HepG2 (cell line): ENCODE results near the gene TIMM10. TPM values are rescaled to one million over a fixed set of nuclear protein-coding genes. Genes with fewer than 3 reads are reported as not detected.

Source experiments
- IKZF4 ChIP-seq: sonication (generic); formaldehyde crosslinking; IDR thresholded peaks from 2 replicates; pipeline ENCODE4 v1.5.1; 2020; ENCODE audit warnings: borderline replicate concordance, mild to moderate bottlenecking, low read depth, missing genetic modification reagents; ENCODE audit errors: not compliant biosample characterization
- NONO ChIP-seq, 2 experiments: fragments of 450-650 bp in 1 of 2; sonication (generic) in 1 of 2; formaldehyde crosslinking in 1 of 2; IDR thresholded peaks in 1 of 2; conservative IDR thresholded peaks in 1 of 2; 2 replicates each; pipeline versions ENCODE4 v1.6.1 to v1.8.0; 2017 to 2022; ENCODE audit warnings: mild to moderate bottlenecking in 1 of 2, missing genetic modification reagents in 1 of 2, moderate library complexity in 1 of 2
- TOE1 ChIP-seq: sonication (generic); formaldehyde crosslinking; IDR thresholded peaks from 2 replicates; pipeline ENCODE4 v1.4.0; 2020; ENCODE audit warnings: mild to moderate bottlenecking, missing genetic modification reagents
- ZBTB38 ChIP-seq: sonication (generic); formaldehyde crosslinking; IDR thresholded peaks from 2 replicates; pipeline ENCODE4 v1.5.1; 2020; ENCODE audit warnings: mild to moderate bottlenecking, missing genetic modification reagents
- polyA plus RNA-seq, 8 experiments: library from polyadenylated mRNA; depleted of rRNA in 3 of 8; stranded (reverse) in 7 of 8; unstranded in 1 of 8; fragments of >200 nt; fragmentation: Illumina TruSeq in 4 of 8; extraction: Trizol in 4 of 8; gene quantifications; 2 replicates each; pipeline versions ENCODE4 v1.2.1 to v1.2.3, GENCODE V29; 2011 to 2016; ENCODE audit warnings: low read depth in 4 of 8, missing spikeins in 1 of 8, mixed read lengths in 1 of 8; ENCODE audit not compliant: insufficient read depth in 1 of 8
- total RNA-seq, 5 experiments: library from RNA; depleted of rRNA; stranded (reverse); fragments of >200 nt; fragmentation: Illumina TruSeq; extraction: Trizol; gene quantifications; 2 replicates each; pipeline ENCODE4 v1.2.3, GENCODE V29; 2016; ENCODE audit warnings: low read depth in 1 of 5
- TF ChIP-seq, protein P1 (sequence below): sonication (generic); formaldehyde crosslinking; IDR thresholded peaks from 2 replicates; pipeline ENCODE4 v1.4.0; 2020; ENCODE audit warnings: missing genetic modification reagents
- TF ChIP-seq, protein P2 (sequence below): sonication (generic); formaldehyde crosslinking; IDR thresholded peaks from 2 replicates; pipeline ENCODE4 v1.9.0; 2022; ENCODE audit warnings: low read depth, missing genetic modification reagents
- TF ChIP-seq, protein P3 (sequence below): IDR thresholded peaks from 2 replicates; pipeline ENCODE4 v1.6.1; 2016; ENCODE audit warnings: low read depth, missing genetic modification reagents, missing compliant biosample characterization

TIMM10 gene
- total and polyA plus RNA-seq, 2 of the 13 experiments (the other 11 are each of a cell fraction or from before 2014, with no cell fraction given), result 67.8 to 82.2 TPM

DNA sequence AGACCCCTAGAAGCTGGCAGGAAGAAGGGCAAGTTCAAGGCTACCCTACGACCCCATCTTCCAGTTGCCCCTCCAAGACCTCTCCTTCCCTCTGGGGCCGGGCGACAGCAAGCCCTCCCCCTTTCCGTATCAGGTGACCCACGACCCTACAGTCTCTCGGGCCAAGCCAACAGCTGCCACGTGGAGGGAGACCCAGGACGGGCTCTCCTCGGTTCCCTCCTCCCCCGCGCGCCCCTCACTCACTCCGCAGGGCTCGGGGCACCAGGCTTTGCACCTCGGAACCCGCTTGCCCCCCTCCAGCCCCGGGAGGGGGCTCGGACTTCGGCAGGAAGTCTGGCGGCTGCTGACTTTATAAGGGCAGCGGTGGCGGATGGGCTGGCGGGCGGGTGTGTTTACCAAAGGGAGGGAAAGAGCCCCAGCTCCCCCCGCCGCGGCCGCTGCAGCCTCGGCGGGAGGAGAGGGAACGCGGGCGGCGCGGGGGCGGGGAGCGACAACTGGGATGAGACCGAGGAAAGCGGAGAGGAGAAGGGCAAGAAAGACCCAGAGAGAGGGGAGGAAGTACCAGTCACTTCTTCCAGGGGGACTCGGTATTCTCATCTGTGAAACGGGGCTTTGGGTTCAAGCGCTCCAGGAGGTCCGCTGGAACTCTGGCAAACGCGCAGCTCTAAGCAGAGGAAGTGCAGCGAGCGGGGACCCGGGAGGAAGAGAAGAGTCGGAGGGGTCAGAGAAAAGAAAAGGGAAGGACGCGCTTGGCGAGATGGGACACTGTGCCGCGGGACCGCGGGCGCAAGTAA is 15.8 kb downstream of the TIMM10 start (continued):
- TF ChIP-seq, protein P1, sequence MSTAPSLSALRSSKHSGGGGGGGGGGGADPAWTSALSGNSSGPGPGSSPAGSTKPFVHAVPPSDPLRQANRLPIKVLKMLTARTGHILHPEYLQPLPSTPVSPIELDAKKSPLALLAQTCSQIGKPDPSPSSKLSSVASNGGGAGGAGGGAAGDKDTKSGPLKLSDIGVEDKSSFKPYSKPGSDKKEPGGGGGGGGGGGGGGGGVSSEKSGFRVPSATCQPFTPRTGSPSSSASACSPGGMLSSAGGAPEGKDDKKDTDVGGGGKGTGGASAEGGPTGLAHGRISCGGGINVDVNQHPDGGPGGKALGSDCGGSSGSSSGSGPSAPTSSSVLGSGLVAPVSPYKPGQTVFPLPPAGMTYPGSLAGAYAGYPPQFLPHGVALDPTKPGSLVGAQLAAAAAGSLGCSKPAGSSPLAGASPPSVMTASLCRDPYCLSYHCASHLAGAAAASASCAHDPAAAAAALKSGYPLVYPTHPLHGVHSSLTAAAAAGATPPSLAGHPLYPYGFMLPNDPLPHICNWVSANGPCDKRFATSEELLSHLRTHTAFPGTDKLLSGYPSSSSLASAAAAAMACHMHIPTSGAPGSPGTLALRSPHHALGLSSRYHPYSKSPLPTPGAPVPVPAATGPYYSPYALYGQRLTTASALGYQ, result no peak; the same call in 1 of the 2 replicates
- TF ChIP-seq, protein P2, sequence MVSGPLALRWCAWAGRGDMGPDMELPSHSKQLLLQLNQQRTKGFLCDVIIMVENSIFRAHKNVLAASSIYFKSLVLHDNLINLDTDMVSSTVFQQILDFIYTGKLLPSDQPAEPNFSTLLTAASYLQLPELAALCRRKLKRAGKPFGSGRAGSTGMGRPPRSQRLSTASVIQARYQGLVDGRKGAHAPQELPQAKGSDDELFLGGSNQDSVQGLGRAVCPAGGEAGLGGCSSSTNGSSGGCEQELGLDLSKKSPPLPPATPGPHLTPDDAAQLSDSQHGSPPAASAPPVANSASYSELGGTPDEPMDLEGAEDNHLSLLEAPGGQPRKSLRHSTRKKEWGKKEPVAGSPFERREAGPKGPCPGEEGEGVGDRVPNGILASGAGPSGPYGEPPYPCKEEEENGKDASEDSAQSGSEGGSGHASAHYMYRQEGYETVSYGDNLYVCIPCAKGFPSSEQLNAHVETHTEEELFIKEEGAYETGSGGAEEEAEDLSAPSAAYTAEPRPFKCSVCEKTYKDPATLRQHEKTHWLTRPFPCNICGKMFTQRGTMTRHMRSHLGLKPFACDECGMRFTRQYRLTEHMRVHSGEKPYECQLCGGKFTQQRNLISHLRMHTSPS, result peak; percentile 39; the same call in 1 of the 2 replicates
- TF ChIP-seq, protein P3, sequence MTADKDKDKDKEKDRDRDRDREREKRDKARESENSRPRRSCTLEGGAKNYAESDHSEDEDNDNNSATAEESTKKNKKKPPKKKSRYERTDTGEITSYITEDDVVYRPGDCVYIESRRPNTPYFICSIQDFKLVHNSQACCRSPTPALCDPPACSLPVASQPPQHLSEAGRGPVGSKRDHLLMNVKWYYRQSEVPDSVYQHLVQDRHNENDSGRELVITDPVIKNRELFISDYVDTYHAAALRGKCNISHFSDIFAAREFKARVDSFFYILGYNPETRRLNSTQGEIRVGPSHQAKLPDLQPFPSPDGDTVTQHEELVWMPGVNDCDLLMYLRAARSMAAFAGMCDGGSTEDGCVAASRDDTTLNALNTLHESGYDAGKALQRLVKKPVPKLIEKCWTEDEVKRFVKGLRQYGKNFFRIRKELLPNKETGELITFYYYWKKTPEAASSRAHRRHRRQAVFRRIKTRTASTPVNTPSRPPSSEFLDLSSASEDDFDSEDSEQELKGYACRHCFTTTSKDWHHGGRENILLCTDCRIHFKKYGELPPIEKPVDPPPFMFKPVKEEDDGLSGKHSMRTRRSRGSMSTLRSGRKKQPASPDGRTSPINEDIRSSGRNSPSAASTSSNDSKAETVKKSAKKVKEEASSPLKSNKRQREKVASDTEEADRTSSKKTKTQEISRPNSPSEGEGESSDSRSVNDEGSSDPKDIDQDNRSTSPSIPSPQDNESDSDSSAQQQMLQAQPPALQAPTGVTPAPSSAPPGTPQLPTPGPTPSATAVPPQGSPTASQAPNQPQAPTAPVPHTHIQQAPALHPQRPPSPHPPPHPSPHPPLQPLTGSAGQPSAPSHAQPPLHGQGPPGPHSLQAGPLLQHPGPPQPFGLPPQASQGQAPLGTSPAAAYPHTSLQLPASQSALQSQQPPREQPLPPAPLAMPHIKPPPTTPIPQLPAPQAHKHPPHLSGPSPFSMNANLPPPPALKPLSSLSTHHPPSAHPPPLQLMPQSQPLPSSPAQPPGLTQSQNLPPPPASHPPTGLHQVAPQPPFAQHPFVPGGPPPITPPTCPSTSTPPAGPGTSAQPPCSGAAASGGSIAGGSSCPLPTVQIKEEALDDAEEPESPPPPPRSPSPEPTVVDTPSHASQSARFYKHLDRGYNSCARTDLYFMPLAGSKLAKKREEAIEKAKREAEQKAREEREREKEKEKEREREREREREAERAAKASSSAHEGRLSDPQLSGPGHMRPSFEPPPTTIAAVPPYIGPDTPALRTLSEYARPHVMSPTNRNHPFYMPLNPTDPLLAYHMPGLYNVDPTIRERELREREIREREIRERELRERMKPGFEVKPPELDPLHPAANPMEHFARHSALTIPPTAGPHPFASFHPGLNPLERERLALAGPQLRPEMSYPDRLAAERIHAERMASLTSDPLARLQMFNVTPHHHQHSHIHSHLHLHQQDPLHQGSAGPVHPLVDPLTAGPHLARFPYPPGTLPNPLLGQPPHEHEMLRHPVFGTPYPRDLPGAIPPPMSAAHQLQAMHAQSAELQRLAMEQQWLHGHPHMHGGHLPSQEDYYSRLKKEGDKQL (CRISPR knock-in tag), result no peak
- TF ChIP-seq TOE1 (CRISPR knock-in tag) (0 out of 2 replicates have a peak, but pooled peaks have one; percentile 19), IKZF4 (no peak), NONO (IDR thresholded peaks at IDR 0.05) (no peak), NONO (CRISPR knock-in tag; conservative IDR thresholded peaks at IDR 0.05) (peak; percentile 65), ZBTB38 (CRISPR knock-in tag) (peak; percentile 44; the same call in 1 of the 2 replicates)
